ENCODE results near the gene DBH.

Gene DBH

DNA sequence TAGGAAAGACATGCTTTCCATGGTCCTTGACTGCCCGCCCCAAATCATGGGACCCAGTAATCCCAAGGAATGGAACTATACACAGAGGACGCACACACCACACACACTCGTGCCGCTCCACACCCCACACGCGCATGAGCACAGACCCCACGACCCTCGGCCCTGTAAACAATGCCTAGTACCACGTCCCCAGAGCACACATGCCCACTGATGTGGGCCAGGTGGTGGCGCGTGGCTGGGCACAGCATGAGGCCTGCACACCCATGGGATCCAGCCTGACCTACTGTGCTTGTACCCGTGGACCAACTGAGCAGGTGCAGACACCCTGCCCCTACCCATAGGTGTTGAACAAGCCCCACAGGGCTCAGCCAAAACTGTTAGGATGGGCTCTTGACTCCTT, 739 bp downstream of the DBH start:
- Histone ChIP-seq H3K27me3 (ENCODE audit: control insufficient read depth in 3 of 3, insufficient read depth in 3 of 3, low read depth in 1 of 3, low read length in 3 of 3) (peaks cover 0 to 18% (median 0%) of the 10 kb centered on the region in 3 experiments), H3K9me3 (replicated peaks in 1 of 2; ENCODE audit: control insufficient read depth in 2 of 2, insufficient read depth in 1 of 2, low read depth in 1 of 2, low read length in 2 of 2) (no peaks in the 10 kb centered on the region), H3K14ac (ENCODE audit: low read length) (peak overlapping the region; percentile 92), H2BK15ac (ENCODE audit: low read length) (peak overlapping the region; percentile 91), H4K91ac (ENCODE audit: low read depth, low read length, poor library complexity) (peak overlapping the region; percentile 79), H3K23ac (ENCODE audit: low read depth, low read length, poor library complexity) (no peak overlapping the region), H3K9ac (ENCODE audit: low read depth, low read length, poor library complexity) (no peak overlapping the region), H3K18ac (ENCODE audit: low read length) (peak overlapping the region; percentile 80), H3K27ac (replicated peaks; ENCODE audit: low read length) (no peak overlapping the region), H3K4me1 (ENCODE audit: control insufficient read depth in 2 of 2, insufficient read depth in 1 of 2, low read depth in 1 of 2, low read length in 2 of 2) (peaks cover 33 to 37% of the 10 kb centered on the region in 2 donors), H2AFZ (ENCODE audit: low read length) (no peak overlapping the region), H2BK5ac (ENCODE audit: low read length) (no peak overlapping the region), H3K79me1 (ENCODE audit: low read depth, low read length) (no peaks in the 10 kb centered on the region), H3K4ac (ENCODE audit: low read length) (no peak overlapping the region), H2BK120ac (ENCODE audit: low read depth, low read length) (no peak overlapping the region), H3K36me3 (replicated peaks in 1 of 2; ENCODE audit: control insufficient read depth in 2 of 2, insufficient read depth in 2 of 2, low read length in 2 of 2) (no peaks in the 10 kb centered on the region), H3K4me2 (ENCODE audit: insufficient read depth, low read length, poor library complexity, severe bottlenecking) (no peak overlapping the region), H2BK12ac (ENCODE audit: low read length) (no peak overlapping the region), H2AK5ac (ENCODE audit: low read depth, low read length) (peak overlapping the region; percentile 76), H3K4me3 (ENCODE audit: low read length in 2 of 2) (no peak overlapping the region), H4K8ac (ENCODE audit: low read depth, low read length) (no peak overlapping the region)
- no CpG with 5 or more reads among the region's 12 CpGs for WGBS, 2 donors (ENCODE audit: extremely low coverage in 2 of 2, insufficient read length in 2 of 2, insufficient replicate concordance in 1 of 2)
- DNase-seq (ENCODE audit: low spot score) = no peak

DNA sequence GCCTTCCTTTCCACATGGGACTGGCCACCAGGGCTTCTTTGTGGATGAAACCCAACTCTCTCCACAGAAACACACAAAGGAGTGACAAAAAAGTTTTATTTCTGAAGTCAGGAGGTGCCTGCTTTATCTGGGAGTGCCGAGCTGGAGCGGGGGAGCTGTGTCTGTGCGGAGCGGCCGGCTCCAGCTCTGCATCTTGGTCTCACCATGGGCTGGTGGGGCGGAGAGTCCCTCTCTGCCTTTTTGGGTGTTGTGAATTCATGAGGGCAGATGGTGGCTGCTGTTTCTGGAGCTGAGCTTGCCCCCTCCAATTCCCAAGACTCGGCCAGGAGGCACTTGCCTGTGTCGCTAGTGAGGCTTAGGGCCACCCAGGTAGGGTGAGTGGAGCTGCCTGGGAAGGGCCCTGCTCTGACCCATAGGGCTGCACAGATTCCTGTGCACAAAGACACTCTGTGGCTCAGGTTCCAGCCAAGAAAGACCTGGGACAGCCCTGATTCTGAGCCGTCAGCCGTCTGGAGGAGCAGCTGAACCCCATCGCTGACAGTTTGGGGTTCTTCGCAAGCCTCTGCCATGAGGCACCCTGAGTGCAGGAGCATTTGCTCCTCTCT, 1.4 kb downstream of the DBH start:
- Histone ChIP-seq H3K27me3 (ENCODE audit: control insufficient read depth in 3 of 3, insufficient read depth in 3 of 3, low read depth in 1 of 3, low read length in 3 of 3) (peaks cover 0 to 20% (median 0%) of the 10 kb centered on the region in 3 experiments), H2AFZ (ENCODE audit: low read length) (peak overlapping the region; percentile 48)
- no CpG with 5 or more reads among the region's 12 CpGs for WGBS, 2 donors (ENCODE audit: extremely low coverage in 2 of 2, insufficient read length in 2 of 2, insufficient replicate concordance in 1 of 2)

DNA sequence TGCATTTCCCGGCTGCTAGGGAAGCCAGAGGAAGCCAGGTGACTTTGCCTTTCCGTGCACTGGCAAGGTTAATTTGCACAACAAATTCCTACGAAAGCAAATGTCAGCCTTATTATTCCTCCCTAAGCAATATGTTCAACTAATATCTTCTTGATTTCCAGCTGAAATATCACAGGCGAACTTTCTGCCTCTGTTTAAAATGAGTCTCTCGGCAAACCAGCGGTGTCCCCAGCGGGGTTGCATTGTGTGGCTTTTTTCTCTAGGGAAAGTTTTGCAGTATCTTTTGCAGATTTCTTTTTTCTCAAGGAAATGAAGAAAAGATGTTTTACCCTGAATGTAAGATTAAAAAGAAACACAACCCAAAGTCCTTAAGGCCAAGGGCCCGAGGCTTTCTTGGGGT, 1.9 kb downstream of the DBH start:
- Histone ChIP-seq H3K36me3 (replicated peaks in 1 of 2; ENCODE audit: control insufficient read depth in 2 of 2, insufficient read depth in 2 of 2, low read length in 2 of 2) (no peaks in the 10 kb centered on the region), H2AK5ac (ENCODE audit: low read depth, low read length) (no peak overlapping the region), H3K79me1 (ENCODE audit: low read depth, low read length) (no peaks in the 10 kb centered on the region), H3K14ac (ENCODE audit: low read length) (peak overlapping the region; percentile 60), H2BK15ac (ENCODE audit: low read length) (no peak overlapping the region), H3K9ac (ENCODE audit: low read depth, low read length, poor library complexity) (no peak overlapping the region), H3K4me1 (ENCODE audit: control insufficient read depth in 2 of 2, insufficient read depth in 1 of 2, low read depth in 1 of 2, low read length in 2 of 2) (peaks cover 33% of the 10 kb centered on the region in 2 donors), H3K18ac (ENCODE audit: low read length) (peak overlapping the region; percentile 73), H3K27ac (replicated peaks; ENCODE audit: low read length) (no peak overlapping the region), H2BK120ac (ENCODE audit: low read depth, low read length) (no peak overlapping the region), H4K8ac (ENCODE audit: low read depth, low read length) (no peak overlapping the region), H3K9me3 (replicated peaks in 1 of 2; ENCODE audit: control insufficient read depth in 2 of 2, insufficient read depth in 1 of 2, low read depth in 1 of 2, low read length in 2 of 2) (no peaks in the 10 kb centered on the region), H4K91ac (ENCODE audit: low read depth, low read length, poor library complexity) (no peak overlapping the region), H3K23ac (ENCODE audit: low read depth, low read length, poor library complexity) (peak overlapping the region; percentile 12), H2BK12ac (ENCODE audit: low read length) (no peak overlapping the region), H3K27me3 (ENCODE audit: control insufficient read depth in 3 of 3, insufficient read depth in 3 of 3, low read depth in 1 of 3, low read length in 3 of 3) (peaks cover 0 to 21% (median 0%) of the 10 kb centered on the region in 3 experiments), H2BK5ac (ENCODE audit: low read length) (no peak overlapping the region), H3K4ac (ENCODE audit: low read length) (no peak overlapping the region), H3K4me2 (ENCODE audit: insufficient read depth, low read length, poor library complexity, severe bottlenecking) (no peak overlapping the region), H2AFZ (ENCODE audit: low read length) (peak overlapping the region; percentile 48), H3K4me3 (ENCODE audit: low read length in 2 of 2) (no peak overlapping the region)
- DNase-seq (ENCODE audit: low spot score) = no peak
- WGBS, 2 donors (ENCODE audit: extremely low coverage in 2 of 2, insufficient read length in 2 of 2, insufficient replicate concordance in 1 of 2) = no CpG with 5 or more reads among the region's 8 CpGs

More for the DNA sequence above, 1.4 kb downstream of the DBH start:
- Histone ChIP-seq H3K4me3 (ENCODE audit: low read length in 2 of 2) (no peak overlapping the region), H3K4me1 (ENCODE audit: control insufficient read depth in 2 of 2, insufficient read depth in 1 of 2, low read depth in 1 of 2, low read length in 2 of 2) (peaks cover 33 to 37% of the 10 kb centered on the region in 2 donors), H4K8ac (ENCODE audit: low read depth, low read length) (no peak overlapping the region), H2BK15ac (ENCODE audit: low read length) (no peak overlapping the region), H3K23ac (ENCODE audit: low read depth, low read length, poor library complexity) (peak overlapping the region; percentile 12), H2BK12ac (ENCODE audit: low read length) (no peak overlapping the region), H3K4me2 (ENCODE audit: insufficient read depth, low read length, poor library complexity, severe bottlenecking) (no peak overlapping the region), H2BK5ac (ENCODE audit: low read length) (no peak overlapping the region), H3K27ac (replicated peaks; ENCODE audit: low read length) (no peak overlapping the region), H3K18ac (ENCODE audit: low read length) (peak overlapping the region; percentile 73), H4K91ac (ENCODE audit: low read depth, low read length, poor library complexity) (no peak overlapping the region), H3K4ac (ENCODE audit: low read length) (no peak overlapping the region), H3K36me3 (replicated peaks in 1 of 2; ENCODE audit: control insufficient read depth in 2 of 2, insufficient read depth in 2 of 2, low read length in 2 of 2) (no peaks in the 10 kb centered on the region), H3K14ac (ENCODE audit: low read length) (peak overlapping the region; percentile 60), H2AK5ac (ENCODE audit: low read depth, low read length) (no peak overlapping the region), H2BK120ac (ENCODE audit: low read depth, low read length) (no peak overlapping the region), H3K79me1 (ENCODE audit: low read depth, low read length) (no peaks in the 10 kb centered on the region), H3K9ac (ENCODE audit: low read depth, low read length, poor library complexity) (no peak overlapping the region), H3K9me3 (replicated peaks in 1 of 2; ENCODE audit: control insufficient read depth in 2 of 2, insufficient read depth in 1 of 2, low read depth in 1 of 2, low read length in 2 of 2) (no peaks in the 10 kb centered on the region)
- DNase-seq (ENCODE audit: low spot score) = peak; percentile 36

DNA sequence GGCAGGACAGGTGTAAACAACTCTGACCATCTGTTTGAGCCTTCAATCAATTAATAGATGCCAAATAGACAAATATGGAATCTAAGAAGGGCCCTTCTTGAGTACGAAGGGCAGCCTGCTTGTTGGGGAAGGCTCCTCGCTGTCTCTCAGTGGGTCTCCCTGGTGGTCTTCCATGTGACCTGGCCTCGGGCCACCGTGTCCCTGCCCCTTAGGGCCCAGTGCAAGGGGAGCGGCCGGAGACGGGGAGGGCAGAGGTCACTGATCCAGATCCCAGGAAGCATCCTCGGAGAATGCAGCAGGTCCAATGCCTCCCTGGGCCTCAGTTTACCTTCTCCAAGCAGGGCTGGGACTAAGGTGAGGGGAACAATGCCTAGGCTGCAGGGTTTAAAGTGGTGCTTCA, 2.5 kb downstream of the DBH start:
- Histone ChIP-seq H3K4me1 (ENCODE audit: control insufficient read depth in 2 of 2, insufficient read depth in 1 of 2, low read depth in 1 of 2, low read length in 2 of 2) (peaks cover 27 to 28% of the 10 kb centered on the region in 2 donors), H2AK5ac (ENCODE audit: low read depth, low read length) (no peak overlapping the region), H3K9me3 (replicated peaks in 1 of 2; ENCODE audit: control insufficient read depth in 2 of 2, insufficient read depth in 1 of 2, low read depth in 1 of 2, low read length in 2 of 2) (no peaks in the 10 kb centered on the region), H3K27ac (replicated peaks; ENCODE audit: low read length) (no peak overlapping the region), H3K23ac (ENCODE audit: low read depth, low read length, poor library complexity) (no peak overlapping the region), H3K27me3 (ENCODE audit: control insufficient read depth in 3 of 3, insufficient read depth in 3 of 3, low read depth in 1 of 3, low read length in 3 of 3) (peaks cover 0 to 21% (median 0%) of the 10 kb centered on the region in 3 experiments), H4K91ac (ENCODE audit: low read depth, low read length, poor library complexity) (no peak overlapping the region), H3K9ac (ENCODE audit: low read depth, low read length, poor library complexity) (no peak overlapping the region), H3K4me2 (ENCODE audit: insufficient read depth, low read length, poor library complexity, severe bottlenecking) (no peak overlapping the region), H4K8ac (ENCODE audit: low read depth, low read length) (no peak overlapping the region), H3K36me3 (replicated peaks in 1 of 2; ENCODE audit: control insufficient read depth in 2 of 2, insufficient read depth in 2 of 2, low read length in 2 of 2) (no peaks in the 10 kb centered on the region), H3K4me3 (ENCODE audit: low read length in 2 of 2) (no peak overlapping the region), H2BK120ac (ENCODE audit: low read depth, low read length) (no peak overlapping the region), H3K18ac (ENCODE audit: low read length) (no peak overlapping the region), H3K4ac (ENCODE audit: low read length) (no peak overlapping the region), H2BK5ac (ENCODE audit: low read length) (no peak overlapping the region), H2BK12ac (ENCODE audit: low read length) (no peak overlapping the region), H2AFZ (ENCODE audit: low read length) (no peak overlapping the region), H3K79me1 (ENCODE audit: low read depth, low read length) (no peaks in the 10 kb centered on the region), H3K14ac (ENCODE audit: low read length) (no peak overlapping the region), H2BK15ac (ENCODE audit: low read length) (no peak overlapping the region)
- no CpG with 5 or more reads among the region's 8 CpGs for WGBS, 2 donors (ENCODE audit: extremely low coverage in 2 of 2, insufficient read length in 2 of 2, insufficient replicate concordance in 1 of 2)
- DNase-seq (ENCODE audit: low spot score) = no peak

Measured in neuronal stem cell (in vitro differentiated cells).